Right hindlimb (tissue), 1 donor: Measurements from ENCODE around the gene MBTD1.
"Not testable (repeated sequence)": the region's sequence is repeated elsewhere in the genome, so short reads cannot be mapped to it uniquely, and the experiment has no call there.

Source experiments
- DNase-seq: peaks from one replicate; pipeline ENCODE4 v3.0.0-alpha.2; 2018

MBTD1 gene

DNA sequence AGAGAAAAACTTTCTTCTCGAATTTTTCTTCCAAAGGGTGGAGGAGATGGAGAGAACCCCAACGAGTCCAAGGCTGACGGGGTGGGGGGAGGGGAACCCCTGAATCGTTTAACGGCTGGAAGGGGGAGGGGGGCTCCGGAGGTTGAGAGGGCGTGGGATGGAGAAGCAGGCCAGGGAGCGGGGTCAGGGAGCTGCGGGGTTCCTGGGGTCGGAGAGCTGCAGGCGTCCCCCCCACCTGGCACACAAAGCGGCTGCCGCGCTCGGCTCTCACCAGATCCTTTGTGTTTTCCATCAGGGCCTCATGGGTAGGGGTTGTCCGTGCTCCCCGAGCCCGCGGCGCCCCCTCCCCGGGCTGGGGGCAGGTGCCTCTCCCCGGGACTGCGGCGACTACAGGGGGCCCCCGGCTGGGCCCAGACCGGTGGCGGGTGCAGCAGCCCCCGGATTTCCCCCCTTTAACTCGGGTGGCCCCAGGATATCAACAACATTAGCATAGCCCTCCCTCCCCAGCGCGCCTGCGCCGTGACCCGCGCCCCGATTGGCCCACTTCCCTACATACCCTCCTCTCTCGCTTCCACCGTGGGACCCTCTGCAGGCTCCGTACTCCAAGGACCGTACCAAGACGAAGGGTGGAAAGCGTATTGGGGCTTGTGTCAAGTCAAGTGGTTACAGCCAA is at the start of gene MBTD1:
MBTD1 (minus strand) TSS at position 486 of the 673 bp plus-strand sequence. CDS start 34,888 bp downstream, outside the sequence.
- peak; percentile 97 for DNase-seq

DNA sequence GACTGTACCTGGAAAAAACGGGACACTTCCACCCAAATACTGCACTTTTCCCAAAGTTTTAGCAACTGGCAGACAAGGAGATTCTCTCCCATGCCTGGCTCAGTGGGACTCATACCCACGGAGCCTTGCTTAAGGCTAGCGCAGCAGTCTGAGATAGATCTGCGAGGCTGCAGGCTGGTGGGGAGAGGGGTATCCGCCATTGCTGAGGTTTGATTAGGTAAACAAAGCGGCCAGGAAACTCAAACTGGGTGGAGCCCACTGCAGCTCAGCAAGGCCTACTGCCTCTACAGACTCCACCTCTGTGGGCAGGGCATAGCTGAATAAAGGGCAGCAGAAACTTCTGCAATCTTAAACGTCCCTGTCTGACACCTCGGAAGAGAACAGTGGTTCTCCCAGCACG is 45.3 kb upstream of the MBTD1 start:
- DNase-seq = no peak

DNA sequence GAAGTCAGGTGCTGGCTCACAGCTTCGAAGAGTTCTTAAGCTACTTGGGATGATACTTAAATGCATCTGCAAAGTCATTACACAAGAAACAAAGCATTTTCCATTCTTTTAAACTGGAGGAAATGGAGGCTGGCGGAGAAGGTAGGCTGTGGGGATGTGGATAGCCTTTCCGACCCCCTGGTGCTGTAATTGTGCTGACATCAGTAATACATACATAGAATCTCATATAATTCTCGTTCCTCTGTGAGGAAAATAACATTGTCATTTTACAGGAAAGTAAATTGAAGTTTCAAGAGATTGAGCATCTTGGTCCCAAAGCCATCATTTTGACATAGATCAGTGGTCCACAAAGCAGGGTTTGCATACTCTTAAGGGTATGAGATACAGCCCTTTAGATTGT is 40.0 kb upstream of the MBTD1 start:
- no peak for DNase-seq

DNA sequence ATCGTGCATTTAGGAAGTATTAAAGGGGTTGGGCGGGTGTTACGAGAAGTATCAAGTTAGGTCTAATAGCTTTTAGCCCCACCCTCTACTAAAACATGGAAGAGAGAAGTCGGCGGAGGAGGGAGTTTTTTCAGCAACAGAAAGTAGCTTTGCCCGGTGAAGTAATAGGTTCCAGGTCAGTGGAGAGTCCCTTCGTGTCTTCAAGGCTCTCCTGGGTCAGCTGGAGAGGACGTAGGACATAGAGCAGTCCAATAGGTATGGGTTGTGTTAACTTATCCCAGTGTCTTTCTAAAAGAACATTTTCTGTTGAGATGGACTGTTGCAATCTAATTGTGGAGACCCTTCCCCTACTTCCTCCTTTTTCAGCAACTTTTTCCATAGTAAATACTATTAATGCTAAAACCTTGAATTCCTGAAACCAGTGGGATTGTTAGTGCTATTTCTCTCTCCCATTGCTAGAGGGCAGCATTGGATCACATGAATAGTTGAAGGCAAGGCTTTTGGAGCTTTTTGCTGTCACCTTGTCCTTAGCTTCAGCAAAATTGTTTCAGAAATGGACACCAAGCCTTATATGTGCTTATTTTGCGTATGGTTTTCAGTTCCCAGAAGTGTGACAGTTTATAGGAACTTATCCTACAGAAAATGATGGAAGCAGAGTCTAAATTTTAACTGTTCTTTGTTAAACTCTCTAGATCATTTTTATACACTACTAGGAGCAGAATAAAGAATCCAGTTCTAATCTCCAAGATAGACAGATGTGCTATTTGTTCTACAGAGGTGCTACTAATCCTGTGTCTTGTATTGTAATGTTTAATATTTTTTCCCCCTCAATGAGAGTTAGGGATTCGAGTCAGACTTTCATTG is 38.9 kb upstream of the MBTD1 start:
- DNase-seq = no peak

DNA sequence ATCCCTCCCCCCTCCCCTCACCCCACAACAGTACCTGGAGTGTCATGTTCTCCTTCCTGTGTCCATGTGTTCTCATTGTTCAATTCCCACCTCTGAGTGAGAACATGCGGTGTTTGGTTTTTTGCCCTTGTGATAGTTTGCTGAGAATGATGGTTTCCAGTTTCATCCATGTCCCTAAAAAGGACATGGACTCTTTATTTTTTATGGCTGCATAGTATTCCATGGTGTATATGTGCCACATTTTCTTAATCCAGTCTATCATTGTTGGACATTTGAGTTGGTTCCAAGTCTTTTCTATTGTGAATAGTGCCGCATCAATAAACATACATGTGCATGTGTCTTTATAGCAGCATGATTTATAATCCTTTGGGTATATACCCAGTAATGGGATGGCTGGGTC is 34.5 kb upstream of the MBTD1 start:
- DNase-seq = not testable (repeated sequence)

DNA sequence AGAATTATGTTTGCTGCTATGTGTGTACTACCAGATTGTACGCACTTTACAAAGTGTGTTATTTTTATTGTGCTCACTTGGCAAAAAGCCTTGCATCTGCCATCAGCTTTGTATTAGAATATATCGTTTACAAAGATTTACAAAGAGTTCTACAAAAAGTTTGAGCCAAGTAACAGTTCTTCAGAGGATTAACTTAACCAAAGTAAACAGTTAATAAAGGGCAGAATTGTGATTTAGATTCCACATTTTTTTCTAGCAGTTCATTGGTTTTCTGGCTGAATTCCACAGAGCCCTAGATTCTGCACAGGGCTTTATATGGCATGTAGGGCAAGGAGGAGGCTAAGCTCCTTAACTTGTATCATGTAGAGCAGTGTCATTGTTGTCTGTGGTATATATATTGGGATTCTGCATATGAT is 29.9 kb upstream of the MBTD1 start:
- DNase-seq = no peak

DNA sequence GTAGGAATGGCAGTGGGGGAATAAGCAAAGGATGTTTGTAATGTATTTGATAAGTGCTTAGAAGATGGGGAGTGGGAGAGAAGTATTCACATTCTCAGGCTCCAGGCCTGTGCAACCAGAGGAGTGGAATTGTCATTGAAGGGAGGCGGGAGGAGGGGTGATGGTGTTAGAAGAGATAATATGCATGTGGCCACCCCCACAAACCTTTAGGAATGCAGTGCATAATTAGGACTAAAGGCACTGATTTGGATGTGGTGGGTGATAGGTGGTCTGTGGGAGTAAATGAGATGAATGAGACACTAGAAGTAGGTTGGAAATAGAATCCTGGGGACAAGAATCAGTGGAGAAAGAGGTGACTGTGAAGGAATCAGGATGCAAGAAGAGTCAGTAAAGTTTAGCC is 27.6 kb upstream of the MBTD1 start:
- no peak for DNase-seq

DNA sequence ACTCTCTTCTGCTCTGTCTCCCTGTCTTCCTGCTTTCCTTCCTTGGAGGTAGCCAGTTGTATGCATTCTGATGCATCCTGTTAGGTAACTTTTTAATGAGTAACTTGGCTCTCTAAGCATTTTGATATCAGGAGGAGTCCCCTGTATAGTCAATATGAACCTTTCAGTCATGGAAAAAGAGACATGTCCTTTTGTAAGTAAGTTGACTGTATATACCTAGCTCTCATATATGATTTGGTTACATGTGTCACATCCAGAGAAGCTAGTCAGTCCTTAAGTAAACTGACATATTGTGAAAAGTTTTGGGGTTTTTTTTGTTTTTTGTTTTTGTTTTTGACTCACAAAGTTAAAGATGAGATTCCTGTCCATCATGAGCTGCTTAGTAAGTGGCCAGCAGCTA is 19.3 kb upstream of the MBTD1 start:
- no peak for DNase-seq

DNA sequence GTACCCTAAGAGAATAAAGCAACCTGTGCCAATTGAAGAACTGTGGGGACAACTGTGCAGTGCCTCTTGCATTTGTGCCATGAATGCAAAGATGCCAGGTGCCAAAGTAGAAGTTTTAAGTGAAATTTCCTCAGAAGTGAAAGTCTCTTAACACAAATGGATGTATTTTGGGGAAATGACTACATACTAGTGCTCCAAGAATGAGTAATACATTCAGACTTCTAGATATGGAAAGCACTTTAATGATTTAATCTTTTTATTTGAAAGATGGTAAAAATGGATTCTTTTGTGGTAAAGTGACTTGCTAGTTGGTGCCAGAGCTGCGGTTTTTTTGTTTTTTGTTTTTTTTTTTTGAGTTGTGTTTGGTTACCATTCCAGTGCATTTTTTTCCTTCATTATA is 15.5 kb upstream of the MBTD1 start:
- DNase-seq = no peak

DNA sequence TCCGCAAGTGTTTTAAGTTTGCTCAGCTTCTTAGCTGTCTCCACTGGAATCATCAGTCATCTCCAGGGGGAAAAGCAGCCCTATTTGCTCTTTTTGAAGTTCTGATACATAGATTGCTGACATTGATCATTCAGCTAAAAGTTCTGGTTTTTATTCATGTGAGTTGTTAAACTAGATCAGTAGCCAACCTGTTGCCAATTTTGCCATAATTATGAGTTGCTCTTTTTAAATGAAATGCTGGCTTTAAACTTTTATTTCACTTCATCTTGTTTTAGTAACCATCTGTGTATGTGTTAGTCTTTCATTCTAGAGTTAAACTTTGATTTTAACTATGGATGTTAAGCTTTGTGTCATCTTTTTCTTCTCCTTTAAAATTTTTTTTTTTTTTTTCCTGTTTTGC is 13.0 kb upstream of the MBTD1 start:
- DNase-seq = no peak

DNA sequence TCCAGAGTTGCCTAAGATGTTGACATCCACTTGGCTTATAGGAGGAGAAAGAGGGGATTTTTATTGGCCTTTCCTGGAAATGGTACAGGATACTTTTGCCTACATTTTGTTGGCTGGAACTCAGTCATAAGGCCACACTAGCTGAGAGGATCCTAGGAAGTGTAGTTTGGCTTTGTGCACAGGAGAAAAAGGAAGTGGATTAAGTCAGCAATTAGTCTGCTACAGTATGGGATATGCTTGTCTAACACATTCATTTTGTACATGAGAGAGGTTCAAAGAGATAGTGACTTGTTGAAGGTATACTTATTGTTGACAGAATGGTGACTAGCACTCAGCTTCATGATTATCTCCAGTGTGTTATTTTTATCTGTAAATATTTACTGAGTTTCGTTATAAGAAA is 10.8 kb upstream of the MBTD1 start:
- no peak for DNase-seq

DNA sequence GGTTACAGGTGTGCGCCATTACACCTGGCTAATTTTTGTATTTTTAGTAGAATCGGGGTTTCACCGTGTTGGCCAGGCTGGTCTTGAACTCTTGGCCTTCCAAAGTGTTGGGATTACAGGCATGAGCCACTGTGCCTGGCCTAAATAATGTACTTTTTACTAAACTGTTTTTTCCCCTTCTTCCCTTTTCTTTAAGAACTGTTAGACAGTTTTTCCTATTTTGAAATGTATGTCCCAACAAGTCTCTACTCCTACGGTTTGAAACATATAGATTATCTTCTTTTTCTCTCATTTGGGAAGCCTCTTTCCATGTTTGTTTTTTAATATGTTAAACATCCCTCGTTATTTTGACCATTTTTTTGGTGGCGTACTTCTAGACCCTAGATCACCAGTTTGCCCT is 10.1 kb upstream of the MBTD1 start:
- DNase-seq = no peak

DNA sequence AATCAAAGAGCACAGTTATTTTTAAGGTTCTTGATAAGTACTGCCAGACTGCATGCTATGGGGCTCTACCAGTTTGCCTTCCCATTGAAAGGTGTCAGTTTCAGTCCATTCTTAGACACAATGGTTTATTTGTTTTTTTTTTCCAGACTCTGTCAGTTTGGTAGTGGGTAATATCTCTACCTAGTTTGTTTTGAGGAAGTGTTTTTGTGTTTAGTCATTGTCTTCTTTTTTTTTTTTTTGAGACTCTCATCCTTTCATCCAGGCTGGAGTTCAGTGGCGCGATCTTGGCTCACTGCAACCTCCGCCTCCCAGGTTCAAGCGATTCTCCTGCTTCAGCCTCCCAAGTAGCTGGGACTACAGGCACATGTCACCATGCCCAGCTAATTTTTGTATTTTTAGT is 4.6 kb upstream of the MBTD1 start:
- not testable (repeated sequence) for DNase-seq

DNA sequence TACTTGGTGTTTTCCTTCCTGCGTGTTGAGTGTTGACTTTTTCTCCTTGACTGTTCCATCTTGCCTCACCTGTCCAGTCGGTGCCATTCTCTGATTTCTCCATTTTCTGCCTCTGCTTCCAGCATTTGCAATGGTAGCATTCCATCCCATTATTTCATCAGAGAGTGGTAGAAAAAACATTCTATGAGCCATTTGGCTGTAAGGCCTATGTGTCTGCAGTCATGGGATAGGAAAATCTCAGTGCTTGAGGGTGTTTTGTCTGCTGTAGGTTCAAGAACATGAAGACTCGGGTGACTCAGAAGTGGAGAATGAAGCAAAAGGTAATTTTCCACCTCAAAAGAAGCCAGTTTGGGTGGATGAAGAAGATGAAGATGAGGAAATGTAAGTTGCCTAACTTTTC is 3.2 kb upstream of the MBTD1 start:
- DNase-seq = no peak

DNA sequence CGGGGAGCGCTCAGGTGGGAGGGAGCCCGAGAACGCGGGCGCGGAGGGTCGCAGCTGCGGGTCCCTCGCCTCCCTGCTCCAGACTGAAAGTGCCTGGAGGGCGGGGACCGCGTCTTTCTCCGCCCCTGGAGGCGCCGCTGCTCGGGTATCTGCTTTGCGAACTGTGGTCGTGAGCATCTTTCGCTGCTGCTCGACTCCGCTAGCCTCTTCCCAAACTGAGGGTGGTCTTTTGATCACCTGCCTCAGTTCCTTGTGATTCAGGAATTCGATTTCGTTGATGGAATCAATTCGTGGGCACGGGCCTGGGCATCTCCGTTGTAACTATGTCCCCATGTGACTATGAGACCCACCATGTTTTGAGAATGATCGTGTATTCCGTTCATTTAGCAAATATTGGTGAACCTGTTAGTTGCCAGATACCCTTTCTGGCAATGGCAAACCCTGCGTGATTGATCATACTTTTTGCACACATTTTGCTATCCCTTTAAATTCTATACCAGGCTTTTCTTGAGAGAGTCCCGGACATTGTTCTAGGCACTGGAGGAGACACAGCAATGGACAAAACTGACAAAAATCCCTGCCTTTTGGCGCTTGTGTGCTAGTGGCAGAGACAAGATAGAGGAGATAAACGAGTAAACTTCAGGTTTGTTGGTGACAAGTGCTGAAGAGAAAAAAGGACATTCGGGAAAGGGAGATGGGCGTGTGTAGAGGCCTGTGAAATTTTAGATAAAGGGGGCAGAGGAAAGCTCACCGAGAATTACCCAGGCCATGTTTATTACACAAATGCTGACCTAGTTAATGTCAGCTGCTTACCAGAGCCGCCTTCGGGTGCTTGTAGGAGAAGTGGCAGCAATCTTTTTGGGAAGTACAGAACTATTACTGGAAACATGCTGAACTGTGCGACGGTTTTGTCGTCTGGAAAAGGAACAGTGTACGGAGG is 1.4 kb upstream of the MBTD1 start:
- DNase-seq = peak; percentile 73

DNA sequence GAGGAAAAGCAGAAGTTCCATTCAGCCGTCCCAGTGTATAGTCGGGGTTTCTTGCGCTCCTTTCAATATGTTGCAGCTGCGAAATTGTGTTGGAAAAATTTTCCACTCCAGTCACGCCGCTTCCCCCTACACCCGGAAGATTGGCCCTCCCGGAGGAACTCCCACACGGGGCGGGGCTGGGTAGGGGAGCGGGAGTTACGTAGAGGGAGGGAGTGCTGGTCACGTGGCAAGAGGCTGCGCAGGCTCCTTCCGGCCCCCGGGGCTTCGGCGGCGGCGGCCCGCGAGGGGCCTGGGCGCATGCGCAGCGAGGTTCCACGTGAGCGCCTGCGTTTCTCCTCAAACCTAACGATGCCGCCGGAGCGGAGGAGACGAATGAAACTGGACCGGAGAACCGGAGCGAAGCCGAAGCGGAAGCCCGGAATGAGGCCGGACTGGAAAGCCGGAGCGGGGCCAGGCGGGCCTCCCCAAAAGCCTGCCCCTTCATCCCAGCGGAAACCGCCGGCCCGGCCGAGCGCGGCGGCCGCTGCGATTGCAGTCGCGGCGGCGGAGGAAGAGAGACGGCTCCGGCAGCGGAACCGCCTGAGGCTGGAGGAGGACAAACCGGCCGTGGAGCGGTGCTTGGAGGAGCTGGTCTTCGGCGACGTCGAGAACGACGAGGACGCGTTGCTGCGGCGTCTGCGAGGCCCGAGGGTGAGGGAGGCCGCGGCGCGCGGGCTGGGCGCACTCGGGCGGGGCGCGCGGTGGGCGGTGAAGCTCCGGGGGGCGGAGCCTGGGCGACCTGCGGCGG is 581 bp upstream of the MBTD1 start, which contains the start of gene UTP18:
UTP18 (plus strand) TSS at position 310 of the 787 bp plus-strand sequence; CDS start at position 349, 39 bp downstream.
- peak; percentile 98 for DNase-seq

DNA sequence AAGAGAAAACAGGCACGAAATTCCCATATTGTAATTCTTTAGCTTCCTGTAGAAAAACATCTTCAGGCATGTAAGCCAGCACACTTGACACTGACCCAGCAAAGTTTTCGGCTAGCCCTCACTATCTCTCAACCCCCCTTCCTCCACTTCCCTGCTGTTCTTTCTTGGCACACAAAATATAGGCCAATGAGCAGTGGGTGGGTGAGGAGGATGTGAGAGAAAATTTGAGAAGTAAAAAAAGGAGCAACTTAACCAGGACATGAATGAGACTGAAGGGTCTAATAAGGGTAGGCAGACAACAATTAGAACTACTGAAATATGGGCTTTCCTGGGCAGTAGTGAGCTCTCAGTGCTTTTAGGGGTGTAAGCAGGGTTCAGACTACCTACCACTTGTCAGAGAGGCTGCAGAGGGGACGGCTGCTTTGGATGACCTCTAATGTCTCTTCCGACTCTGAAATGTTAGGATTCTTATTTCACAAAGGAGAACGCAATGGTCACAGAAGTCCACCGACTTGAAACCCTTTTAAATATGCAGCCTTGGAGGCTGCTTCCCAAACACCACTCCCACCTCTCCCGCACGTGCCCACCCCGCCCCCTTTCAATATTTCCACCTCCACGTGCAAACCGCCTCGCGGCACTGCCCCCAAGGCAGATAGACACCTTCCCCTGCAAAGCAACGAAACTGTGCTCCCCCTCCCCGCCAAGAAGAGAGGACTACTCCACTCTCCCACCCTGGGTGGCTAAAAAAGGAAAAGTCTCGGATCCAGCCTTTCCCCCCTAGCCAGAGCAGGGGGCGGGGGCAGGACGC is 889 bp downstream of the MBTD1 start:
- DNase-seq = no peak

DNA sequence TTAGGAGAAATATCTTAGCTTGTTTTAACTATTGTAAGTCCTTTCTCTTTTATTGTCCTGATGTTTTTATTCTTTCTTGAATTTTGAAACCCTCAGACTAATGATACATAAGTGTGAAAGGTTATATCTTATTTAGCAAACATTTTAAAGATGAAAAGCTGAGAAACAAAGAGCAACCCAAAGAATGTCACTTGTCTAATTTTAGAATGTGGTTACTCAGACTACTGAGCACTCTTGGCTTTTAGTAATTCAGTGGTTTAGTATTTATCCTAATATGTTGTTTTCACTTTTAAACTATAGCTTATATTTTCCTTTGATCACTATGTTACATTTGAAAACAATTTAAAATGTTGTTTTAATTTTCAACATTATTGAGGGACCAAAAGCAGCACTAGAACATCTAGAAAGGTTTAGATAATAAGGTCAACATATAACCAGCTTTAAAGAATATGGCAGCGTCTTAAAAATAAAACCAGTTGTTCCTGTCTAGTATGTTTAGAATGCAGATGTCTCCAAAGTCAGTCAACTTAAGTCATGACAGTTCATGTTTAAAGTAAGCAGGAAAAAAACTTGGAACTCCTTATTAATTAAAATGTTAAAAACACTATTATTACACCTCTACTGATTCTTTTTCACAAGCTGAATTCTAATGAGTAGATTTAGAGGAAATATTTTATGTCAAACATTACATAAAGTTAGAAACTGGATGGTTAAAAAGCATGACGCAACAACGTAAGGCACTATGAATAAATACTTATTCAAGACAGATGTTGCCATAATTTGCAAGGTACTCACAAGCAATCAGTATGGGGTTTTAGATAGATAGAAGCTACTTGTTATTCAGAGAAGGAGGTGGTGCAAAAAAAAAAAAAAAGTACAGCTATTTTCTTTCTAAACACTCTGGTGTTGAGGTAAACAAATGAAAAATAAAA is 2.4 kb downstream of the MBTD1 start:
- DNase-seq = no peak

DNA sequence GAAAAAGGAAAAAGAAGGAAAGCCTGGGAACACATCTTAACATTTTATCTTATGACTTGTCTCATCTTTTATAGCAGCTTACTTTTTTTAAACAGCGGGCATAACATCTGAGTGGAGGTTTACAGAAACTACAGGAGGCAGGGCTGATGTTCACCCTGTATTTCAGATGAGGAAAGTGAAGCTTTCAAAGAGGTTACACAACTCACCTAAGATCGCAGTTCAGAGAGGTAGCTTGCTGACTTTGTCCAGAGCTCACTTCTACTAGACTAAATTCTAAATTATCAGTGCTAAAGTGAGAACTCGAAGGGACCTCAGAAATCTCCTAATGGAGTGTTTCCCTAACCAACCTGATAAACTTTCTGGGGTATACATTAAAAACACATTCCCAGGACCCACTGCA is 3.7 kb downstream of the MBTD1 start:
- DNase-seq = no peak

DNA sequence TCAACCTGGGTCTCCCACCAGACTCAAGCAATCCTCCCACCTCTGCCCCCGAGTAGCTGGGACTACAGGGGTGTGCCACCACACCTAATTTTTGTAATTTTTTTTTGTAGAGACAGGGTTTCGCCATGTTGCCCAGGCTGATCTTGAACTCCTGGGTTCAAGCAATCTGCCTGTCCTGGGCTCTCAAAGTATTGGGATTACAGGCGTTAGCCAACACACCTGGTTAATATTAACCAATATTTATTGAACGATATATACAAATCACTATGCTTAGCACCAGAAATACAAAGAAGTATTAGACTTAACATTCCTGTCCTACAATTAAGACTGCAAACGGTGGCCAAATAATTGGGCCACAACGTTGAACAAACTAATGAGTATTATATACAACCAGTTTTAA is 4.2 kb downstream of the MBTD1 start:
- DNase-seq = no peak
